Stimulated activated CD4-positive, alpha-beta T cell treated with anti-CD3 and anti-CD28 coated beads, Interleukin-1b, Interleukin-23, amount 100 ng/mL, for 4 hours (primary cell): Measurements from ENCODE around the gene SYCE1L.
"Not testable (repeated sequence)": the region's sequence is repeated elsewhere in the genome, so short reads cannot be mapped to it uniquely, and the experiment has no call there.

ENCODE experiments used
- DNase-seq, 2 donors: peaks; one replicate each; pipeline ENCODE4 v3.0.0-alpha.2; 2020; ENCODE audit warnings: low read depth in 2 of 2

Gene SYCE1L

GRCh38 chr16:77199211-77199610 lies at the start of gene SYCE1L:
Gene SYCE1L (plus strand): TSS chr16:77199408. CDS start chr16:77199452, 44 bp downstream.
- no peak for DNase-seq

- no peak for DNase-seq
Measured at GRCh38 chr16:77157346-77158058, 41.7 kb upstream of the SYCE1L start.

- DNase-seq = no peak
Measured at GRCh38 chr16:77158293-77158692, 40.9 kb upstream of the SYCE1L start.

- DNase-seq = no peak
Measured at GRCh38 chr16:77165006-77165405, 34.2 kb upstream of the SYCE1L start.

GRCh38 chr16:77165536-77166236 lies 33.5 kb upstream of the SYCE1L start:
- DNase-seq = not testable (repeated sequence)

- DNase-seq = no peak
Measured at GRCh38 chr16:77166726-77167125, 32.5 kb upstream of the SYCE1L start.

- DNase-seq = no peak
Measured at GRCh38 chr16:77168901-77169300, 30.3 kb upstream of the SYCE1L start.

GRCh38 chr16:77169650-77170236 lies 29.5 kb upstream of the SYCE1L start:
- DNase-seq = no peak

GRCh38 chr16:77170805-77171204 lies 28.4 kb upstream of the SYCE1L start:
- no peak for DNase-seq

GRCh38 chr16:77171745-77172635 lies 27.2 kb upstream of the SYCE1L start:
- DNase-seq = no peak

GRCh38 chr16:77172951-77173350 lies 26.3 kb upstream of the SYCE1L start:
- DNase-seq = no peak

GRCh38 chr16:77183137-77183536 lies 16.1 kb upstream of the SYCE1L start:
- no peak for DNase-seq

GRCh38 chr16:77186298-77186697 lies 12.9 kb upstream of the SYCE1L start:
- DNase-seq = not testable (repeated sequence)

- no peak for DNase-seq
Measured at GRCh38 chr16:77190190-77190477, 9.1 kb upstream of the SYCE1L start.

- DNase-seq = peak; percentile 80 to 85
Measured at GRCh38 chr16:77190478-77191258, 8.5 kb upstream of the SYCE1L start, which contains the start of gene MON1B. Gene MON1B (plus strand): TSS chr16:77191190. CDS start chr16:77191486, 296 bp downstream.

GRCh38 chr16:77191259-77191969 lies 7.8 kb upstream of the SYCE1L start:
- peak in 1 of 2 donors; percentile 16 for DNase-seq

- DNase-seq = no peak
Measured at GRCh38 chr16:77193377-77193776, 5.8 kb upstream of the SYCE1L start.

GRCh38 chr16:77194295-77195231 lies 4.6 kb upstream of the SYCE1L start:
- DNase-seq = no peak

- no peak for DNase-seq
Measured at GRCh38 chr16:77195411-77195810, 3.8 kb upstream of the SYCE1L start.
